Progenitor cell of endocrine pancreas (in vitro differentiated cells): ENCODE data around the gene HS6ST1. TPM values are rescaled to one million over a fixed set of nuclear protein-coding genes. Genes with fewer than 3 reads are reported as not detected.

Experiments
- DNase-seq: peaks from one replicate; pipeline ENCODE4 v3.0.0; 2021; ENCODE audit warnings: low spot score; ENCODE audit not compliant: unreplicated experiment
- H3K27ac Mint-ChIP-seq: 2 replicates; pipeline ENCODE4 v1.8.0; 2021; ENCODE audit warnings: mild to moderate bottlenecking, moderate library complexity, mixed read lengths
- H3K27me3 Mint-ChIP-seq: 2 replicates; pipeline ENCODE4 v1.8.0; 2021; ENCODE audit warnings: mixed read lengths
- H3K36me3 Mint-ChIP-seq: 2 replicates; pipeline ENCODE4 v1.8.0; 2022; ENCODE audit warnings: mixed read lengths; ENCODE audit not compliant: insufficient read depth
- H3K4me1 Mint-ChIP-seq: 2 replicates; pipeline ENCODE4 v1.8.0; 2021; ENCODE audit warnings: low read depth, mixed read lengths
- H3K4me3 Mint-ChIP-seq: 2 replicates; pipeline ENCODE4 v1.8.0; 2021; ENCODE audit warnings: low read depth, mild to moderate bottlenecking, moderate library complexity, mixed read lengths
- H3K9me3 Mint-ChIP-seq: 2 replicates; pipeline ENCODE4 v1.8.0; 2021; ENCODE audit warnings: low read depth, mixed read lengths
- CTCF ChIP-seq: fragments of 200-600 bp; sonication (generic); IDR thresholded peaks from one replicate; pipeline ENCODE4 v1.5.0; 2021; ENCODE audit warnings: antibody characterized with exemption, mild to moderate bottlenecking; ENCODE audit not compliant: unreplicated experiment
- total RNA-seq: library from RNA; stranded (reverse); gene quantifications from 2 replicates; pipeline ENCODE4 v1.2.1, GENCODE V29; 2021

The HS6ST1 gene
- total RNA-seq, 1 donor from 2014 or later, result 81.2 TPM

- no peak overlapping the region for H3K4me3 Mint-ChIP-seq
- peaks cover 2% of the 10 kb centered on the region for H3K27me3 Mint-ChIP-seq
- H3K36me3 Mint-ChIP-seq, result peaks cover 4% of the 10 kb centered on the region
- TF ChIP-seq CTCF, result no peak
- peaks cover 12% of the 10 kb centered on the region for H3K9me3 Mint-ChIP-seq
- no peak for DNase-seq
- H3K4me1 Mint-ChIP-seq, result no peaks in the 10 kb centered on the region
- H3K27ac Mint-ChIP-seq, result no peak overlapping the region
Measured at GRCh38 chr2:128342550-128342949, 23.9 kb upstream of the HS6ST1 start.

GRCh38 chr2:128341621-128342020 lies 23.0 kb upstream of the HS6ST1 start:
- H3K27me3 Mint-ChIP-seq, result no peaks in the 10 kb centered on the region
- H3K27ac Mint-ChIP-seq, result no peak overlapping the region
- TF ChIP-seq CTCF, result no peak
- peaks cover 4% of the 10 kb centered on the region for H3K36me3 Mint-ChIP-seq
- H3K4me3 Mint-ChIP-seq, result no peak overlapping the region
- DNase-seq, result no peak
- no peaks in the 10 kb centered on the region for H3K4me1 Mint-ChIP-seq
- peaks cover 20% of the 10 kb centered on the region for H3K9me3 Mint-ChIP-seq

- Mint-ChIP-seq H3K27me3 (no peaks in the 10 kb centered on the region), H3K9me3 (peaks cover 28% of the 10 kb centered on the region), H3K27ac (no peak overlapping the region), H3K4me3 (no peak overlapping the region), H3K36me3 (peaks cover 12% of the 10 kb centered on the region), H3K4me1 (no peaks in the 10 kb centered on the region)
- TF ChIP-seq CTCF, result no peak
- DNase-seq, result no peak
Measured at GRCh38 chr2:128332091-128332634, 13.5 kb upstream of the HS6ST1 start.

GRCh38 chr2:128330583-128330982 lies 11.9 kb upstream of the HS6ST1 start:
- no peak overlapping the region for H3K4me3 Mint-ChIP-seq
- no peak for DNase-seq
- peaks cover 23% of the 10 kb centered on the region for H3K9me3 Mint-ChIP-seq
- peaks cover 12% of the 10 kb centered on the region for H3K36me3 Mint-ChIP-seq
- H3K4me1 Mint-ChIP-seq, result no peaks in the 10 kb centered on the region
- TF ChIP-seq CTCF, result no peak
- H3K27me3 Mint-ChIP-seq, result no peaks in the 10 kb centered on the region
- no peak overlapping the region for H3K27ac Mint-ChIP-seq

GRCh38 chr2:128329607-128330006 lies 10.9 kb upstream of the HS6ST1 start:
- H3K9me3 Mint-ChIP-seq, result peaks cover 23% of the 10 kb centered on the region
- peaks cover 12% of the 10 kb centered on the region for H3K36me3 Mint-ChIP-seq
- H3K27ac Mint-ChIP-seq, result no peak overlapping the region
- TF ChIP-seq CTCF, result no peak
- no peak overlapping the region for H3K4me3 Mint-ChIP-seq
- no peaks in the 10 kb centered on the region for H3K4me1 Mint-ChIP-seq
- peaks cover 4% of the 10 kb centered on the region for H3K27me3 Mint-ChIP-seq
- DNase-seq, result no peak
